HG03045 (cell line): Measurements from ENCODE around the gene ACTN4.
A peak's percentile ranks its signal among the peaks of the same experiment; 100 is the strongest.
"Not testable (repeated sequence)": the region's sequence is repeated elsewhere in the genome, so short reads cannot be mapped to it uniquely, and the experiment has no call there.

ENCODE experiments used
- ATAC-seq: cut with Tn5 transposase; IDR thresholded peaks from one replicate; pipeline ENCODE4 v1.9.1; 2021; ENCODE audit warnings: mild to moderate bottlenecking, moderate library complexity; ENCODE audit not compliant: unreplicated experiment

The ACTN4 gene

DNA sequence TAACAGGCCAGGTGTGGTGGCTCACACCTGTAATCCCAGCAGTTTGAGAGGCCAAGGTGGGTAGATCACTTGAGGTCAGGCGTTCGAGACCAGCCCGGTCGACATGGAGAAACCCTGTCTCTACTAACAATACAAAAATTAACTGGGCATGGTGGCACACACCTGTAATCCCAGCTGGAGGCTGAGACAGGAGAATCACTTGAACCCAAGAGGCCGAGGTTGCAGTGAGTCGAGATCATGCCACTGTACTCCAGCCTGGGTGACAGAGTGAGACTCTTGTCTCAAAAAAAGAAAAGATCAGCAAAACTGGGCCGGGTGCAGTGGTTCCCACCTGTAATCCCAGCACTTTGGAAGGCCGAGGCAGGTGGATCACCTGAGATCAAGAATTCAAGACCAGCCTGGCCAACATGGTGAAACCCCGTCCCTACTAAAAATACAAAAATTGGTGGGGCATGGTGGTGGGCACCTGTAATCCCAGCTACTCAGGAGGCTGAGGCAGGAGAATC is 114.5 kb downstream of the ACTN4 start:
- not testable (repeated sequence) for ATAC-seq

DNA sequence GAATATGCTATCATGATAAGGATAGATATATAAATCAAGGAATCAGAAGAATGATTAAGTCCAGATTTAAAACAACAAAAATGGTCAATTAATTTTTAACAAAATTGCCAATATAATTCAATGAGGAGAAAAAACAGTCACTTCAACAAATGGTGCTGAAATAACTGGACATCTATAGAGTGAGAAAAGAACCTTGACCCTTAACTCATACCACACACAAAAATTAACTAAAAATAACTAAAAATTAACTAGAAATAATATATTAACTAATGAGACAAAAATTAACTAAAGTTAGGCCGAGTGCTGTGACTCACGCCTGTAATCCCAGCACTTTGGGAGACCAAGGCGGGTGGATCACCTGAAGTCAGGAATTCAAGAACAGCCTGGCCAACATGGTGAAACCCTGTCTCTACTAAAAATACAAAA is 116.4 kb downstream of the ACTN4 start:
- ATAC-seq, result no peak

- no peak for ATAC-seq
Observed at GRCh38 chr19:38765214-38765613, 117.8 kb downstream of the ACTN4 start.

DNA sequence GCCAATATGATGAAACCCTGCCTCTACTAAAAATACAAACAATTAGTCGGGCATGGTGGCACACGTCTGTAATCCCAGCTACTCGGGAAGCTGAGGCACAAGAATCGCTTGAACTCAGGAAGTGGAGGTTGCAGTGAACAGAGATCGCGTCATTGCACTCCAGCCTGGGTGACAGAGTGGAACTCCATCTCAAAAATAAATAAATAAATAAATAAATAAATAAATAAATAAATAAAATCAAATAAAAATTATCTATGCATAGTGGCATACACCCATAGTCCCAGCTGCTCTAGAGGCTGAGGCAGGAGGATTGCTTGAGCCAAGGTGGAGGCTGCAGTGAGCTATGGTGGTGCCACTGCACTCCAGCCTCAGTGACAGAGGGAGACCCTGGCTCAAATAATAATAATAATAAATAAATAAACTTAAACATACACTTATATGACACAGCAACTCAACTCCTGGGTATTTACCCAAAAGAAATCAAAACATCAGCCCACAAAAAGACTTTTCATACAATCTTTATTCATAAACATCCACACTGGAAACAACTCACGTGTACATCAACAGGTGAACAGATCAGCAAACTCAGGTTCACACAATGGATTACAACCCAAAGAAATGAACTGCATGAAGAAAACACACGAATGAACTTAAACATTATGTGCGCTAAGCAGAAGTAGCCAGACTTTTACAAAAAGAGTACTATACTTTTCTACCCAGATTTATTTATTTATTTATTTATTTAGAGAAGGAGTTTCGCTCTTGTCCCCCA is 119.0 kb downstream of the ACTN4 start:
- ATAC-seq, result no peak

GRCh38 chr19:38769635-38770211 is 122.3 kb downstream of the ACTN4 start:
- peak; percentile 69 for ATAC-seq

GRCh38 chr19:38770228-38770948 is 122.9 kb downstream of the ACTN4 start:
- not testable (repeated sequence) for ATAC-seq

GRCh38 chr19:38770949-38771275 is 123.5 kb downstream of the ACTN4 start:
- not testable (repeated sequence) for ATAC-seq

- ATAC-seq, result not testable (repeated sequence)
Observed at GRCh38 chr19:38771569-38771968, 124.1 kb downstream of the ACTN4 start.

DNA sequence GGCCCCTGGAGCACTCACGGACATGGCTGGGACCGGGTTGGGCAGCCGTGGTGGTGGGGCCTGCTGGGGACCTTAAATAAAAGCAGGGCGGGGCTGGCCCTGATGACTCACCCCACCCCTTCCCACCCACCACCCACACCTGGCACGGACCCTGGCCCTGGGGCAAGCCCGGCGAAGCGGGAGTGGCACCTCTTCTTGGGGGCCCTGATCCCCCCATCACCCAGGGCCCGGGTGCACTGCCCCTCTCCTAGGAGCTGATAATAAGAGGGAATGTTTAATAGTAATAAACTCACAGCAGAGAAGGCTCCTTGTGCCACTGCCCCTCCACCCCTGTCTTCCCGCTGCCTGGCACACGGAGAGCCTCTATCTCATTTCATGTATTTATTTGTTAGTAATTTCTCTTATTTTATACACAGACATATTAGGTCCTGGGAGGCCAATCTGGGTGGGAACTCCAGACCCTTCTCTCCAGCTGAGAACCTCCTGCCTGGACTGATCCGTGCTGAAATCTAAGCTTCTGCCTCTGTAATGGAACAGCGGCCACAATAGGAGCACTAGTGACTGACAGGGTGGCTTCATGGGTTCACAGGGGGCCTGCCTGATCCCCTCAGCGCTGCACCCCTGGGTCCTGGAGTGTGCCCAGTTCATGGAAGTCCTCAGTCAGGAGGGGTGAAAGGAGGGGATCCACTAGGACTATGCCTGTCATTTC is 126.2 kb downstream of the ACTN4 start, which contains the start of gene LGALS7:
LGALS7 (minus strand) TSS at position 49 of the 709 bp plus-strand sequence; CDS start at position 24, 25 bp downstream.
- ATAC-seq, result no peak

- no peak for ATAC-seq
Observed at GRCh38 chr19:38774181-38774950, 126.9 kb downstream of the ACTN4 start.

GRCh38 chr19:38778733-38779132 is 131.3 kb downstream of the ACTN4 start:
- no peak for ATAC-seq

DNA sequence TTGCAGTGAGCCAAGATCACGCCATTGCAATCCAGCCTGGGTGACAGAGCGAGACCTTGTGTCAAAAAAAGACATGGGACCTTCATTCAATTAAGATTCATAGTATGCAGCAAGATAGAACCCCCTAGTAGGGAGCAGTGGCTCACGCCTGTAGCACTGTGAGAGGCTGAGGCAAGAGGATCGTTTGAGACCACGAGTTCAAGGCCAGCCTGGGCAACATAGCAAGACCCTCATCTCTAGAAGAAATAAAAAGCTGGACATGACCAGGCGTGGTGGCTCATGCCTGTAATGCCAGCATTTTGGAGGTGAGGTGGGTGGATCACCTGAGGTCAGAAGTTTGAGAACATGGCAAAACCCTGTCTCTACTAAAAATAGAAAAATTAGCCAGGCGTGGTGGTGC is 133.0 kb downstream of the ACTN4 start:
- ATAC-seq, result no peak

GRCh38 chr19:38781058-38781457 is 133.6 kb downstream of the ACTN4 start:
- ATAC-seq, result no peak
